ENCODE measurements around the gene TXK. TPM values are rescaled to one million over a fixed set of nuclear protein-coding genes. Genes with fewer than 3 reads are reported as not detected.

The TXK gene
- total RNA-seq, 2 experiments from 2014 or later, result 6.4 to 7.3 TPM

- POLR2A ChIA-PET, result interaction anchor here (2.2 to 2.3 kb wide), 2 partner anchors 10 to 36 kb away, joined by 5 to 7 read pairs; no protein-coding TSS in a partner anchor
- CTCF ChIA-PET, result interaction anchor here (0.6 to 6.2 kb wide), 3 partner anchors 11 to 136 kb away, joined by 4 to 47 read pairs (median 4); no protein-coding TSS in a partner anchor
These were observed 5.6 kb upstream of the TXK start for GRCh38 chr4:48139691-48140090.

- CTCF ChIA-PET, result interaction anchor here (0.7 to 6.2 kb wide), 2 partner anchors 10 to 136 kb away, joined by 4 to 47 read pairs; no protein-coding TSS in a partner anchor
- POLR2A ChIA-PET, result interaction anchor here (2.2 to 2.3 kb wide), 2 partner anchors 9 to 35 kb away, joined by 5 to 7 read pairs; no protein-coding TSS in a partner anchor
These were observed 4.9 kb upstream of the TXK start for GRCh38 chr4:48138936-48139335.

GRCh38 chr4:48138511-48138910, 4.5 kb upstream of the TXK start:
- ChIA-PET POLR2A (interaction anchor here (2.2 to 2.3 kb wide), 2 partner anchors 9 to 35 kb away, joined by 5 to 7 read pairs; no protein-coding TSS in a partner anchor), CTCF (interaction anchor here (6.2 kb wide), 1 partner anchor 10 kb away, joined by 47 read pairs; no protein-coding TSS in a partner anchor)

GRCh38 chr4:48137846-48138245, 3.8 kb upstream of the TXK start:
- ChIA-PET CTCF (interaction anchor here (6.2 kb wide), 1 partner anchor 9 kb away, joined by 47 read pairs; no protein-coding TSS in a partner anchor), POLR2A (interaction anchor here (2.2 to 2.3 kb wide), 2 partner anchors 8 to 34 kb away, joined by 5 to 7 read pairs; no protein-coding TSS in a partner anchor)

GRCh38 chr4:48133669-48134068, 381 bp downstream of the TXK start:
- ChIA-PET CTCF (interaction anchor here (1.5 kb wide), 1 partner anchor 19 kb away, joined by 3 read pairs; no protein-coding TSS in a partner anchor), POLR2A (no interaction called here)

GRCh38 chr4:48131736-48132135, 2.3 kb downstream of the TXK start:
- CTCF ChIA-PET, result interaction anchor here (0.7 kb wide), 3 partner anchors 14 to 115 kb away, joined by 3 to 4 read pairs (median 3); partner anchors contain the start of genes CNGA1 and NIPAL1
- POLR2A ChIA-PET, result interaction anchor here (0.5 kb wide), 1 partner anchor 96 kb away, joined by 3 read pairs; no protein-coding TSS in a partner anchor

- ChIA-PET POLR2A (interaction anchor here (1.4 kb wide), 1 partner anchor 9 kb away, joined by 5 read pairs; no protein-coding TSS in a partner anchor), CTCF (interaction anchor here (0.9 to 3.7 kb wide), 3 partner anchors 9 to 94 kb away, joined by 3 to 47 read pairs (median 6); no protein-coding TSS in a partner anchor)
These were observed 4.0 kb downstream of the TXK start for GRCh38 chr4:48130100-48130499.

- POLR2A ChIA-PET, result interaction anchor here (1.4 kb wide), 1 partner anchor 9 kb away, joined by 5 read pairs; no protein-coding TSS in a partner anchor
These were observed 4.6 kb downstream of the TXK start for GRCh38 chr4:48129307-48130014.

GRCh38 chr4:48127682-48128404, 6.2 kb downstream of the TXK start:
- CTCF ChIA-PET, result interaction anchor here (0.8 to 3.7 kb wide), 6 partner anchors 11 to 264 kb away, joined by 3 to 47 read pairs (median 3); no protein-coding TSS in a partner anchor
- POLR2A ChIA-PET, result interaction anchor here (1.3 kb wide), 1 partner anchor 18 kb away, joined by 5 read pairs; no protein-coding TSS in a partner anchor

More at GRCh38 chr4:48129307-48130014, 4.6 kb downstream of the TXK start:
- CTCF ChIA-PET, result interaction anchor here (0.9 to 3.7 kb wide), 3 partner anchors 10 to 93 kb away, joined by 3 to 47 read pairs (median 6); no protein-coding TSS in a partner anchor

- ChIA-PET POLR2A (interaction anchor here (1.3 kb wide), 1 partner anchor 18 kb away, joined by 5 read pairs; no protein-coding TSS in a partner anchor), CTCF (interaction anchor here (0.8 to 3.7 kb wide), 5 partner anchors 12 to 265 kb away, joined by 3 to 47 read pairs (median 3); no protein-coding TSS in a partner anchor)
These were observed 6.8 kb downstream of the TXK start for GRCh38 chr4:48127231-48127630.

GRCh38 chr4:48126621-48127020, 7.4 kb downstream of the TXK start:
- ChIA-PET POLR2A (no interaction called here), CTCF (interaction anchor here (3.7 kb wide), 1 partner anchor 12 kb away, joined by 47 read pairs; no protein-coding TSS in a partner anchor)

- ChIA-PET CTCF (interaction anchor here (0.7 to 0.8 kb wide), 2 partner anchors 21 to 85 kb away, joined by 3 read pairs; no protein-coding TSS in a partner anchor), POLR2A (interaction anchor here (0.6 kb wide), 1 partner anchor 139 kb away, joined by 3 read pairs; no protein-coding TSS in a partner anchor)
These were observed 9.2 kb downstream of the TXK start for GRCh38 chr4:48124870-48125269.

GRCh38 chr4:48122756-48123155, 11.3 kb downstream of the TXK start:
- ChIA-PET POLR2A (no interaction called here), CTCF (no interaction called here)

- CTCF ChIA-PET, result no interaction called here
- POLR2A ChIA-PET, result no interaction called here
These were observed 12.9 kb downstream of the TXK start for GRCh38 chr4:48121180-48121579.

- POLR2A ChIA-PET, result no interaction called here
These were observed 13.9 kb downstream of the TXK start for GRCh38 chr4:48120132-48120531.

GRCh38 chr4:48119646-48120045, 14.4 kb downstream of the TXK start:
- CTCF ChIA-PET, result no interaction called here
- POLR2A ChIA-PET, result no interaction called here

More at GRCh38 chr4:48120132-48120531, 13.9 kb downstream of the TXK start:
- CTCF ChIA-PET, result no interaction called here

GRCh38 chr4:48118081-48118480, 16.0 kb downstream of the TXK start:
- POLR2A ChIA-PET, result interaction anchor here (0.5 to 0.8 kb wide), 2 partner anchors 9 to 737 kb away, joined by 4 to 6 read pairs; no protein-coding TSS in a partner anchor
- CTCF ChIA-PET, result interaction anchor here (0.6 to 1.0 kb wide), 2 partner anchors 12 to 14 kb away, joined by 3 to 4 read pairs; no protein-coding TSS in a partner anchor

GRCh38 chr4:48116582-48116981, 17.5 kb downstream of the TXK start:
- CTCF ChIA-PET, result no interaction called here
- POLR2A ChIA-PET, result no interaction called here

GRCh38 chr4:48114412-48114811, 19.6 kb downstream of the TXK start:
- ChIA-PET CTCF (interaction anchor here (1.2 kb wide), 1 partner anchor 19 kb away, joined by 3 read pairs; the partner anchor contains the start of gene TXK), POLR2A (interaction anchor here (0.6 kb wide), 1 partner anchor 14 kb away, joined by 9 read pairs; no protein-coding TSS in a partner anchor)
